Measurements from ENCODE around the gene CD2AP. TPM values are rescaled to one million over a fixed set of nuclear protein-coding genes. Genes with fewer than 3 reads are reported as not detected.

CD2AP gene
- total RNA-seq, 1 experiment from 2014 or later: 20.6 TPM

GRCh38 chr6:47573109-47573508 lies 95.5 kb downstream of the CD2AP start:
- H3K9me3 ChIP-seq (ENCODE audit: low read depth, low read length, poor library complexity, severe bottlenecking): no peaks in the 10 kb centered on the region
- intact Hi-C loops (cut with micrococcal nuclease; ENCODE audit: unreplicated experiment): no loop called here
- BruUV-seq (replicated peaks): no TSS peak
- CTCF ChIA-PET: no interaction called here
- DNase-seq (ENCODE audit: low spot score): no peak
- H3K27me3 ChIP-seq (replicated peaks; ENCODE audit: insufficient read depth, low read depth, low read length, poor library complexity): no peaks in the 10 kb centered on the region
- no peak overlapping the region for H3K4me3 ChIP-seq (ENCODE audit: low read depth, low read length, poor library complexity, severe bottlenecking)
- POLR2A ChIA-PET (ENCODE audit: low non-redundant PET): no interaction called here
- H3K36me3 ChIP-seq (ENCODE audit: insufficient read depth, low read length, poor library complexity, severe bottlenecking): no peaks in the 10 kb centered on the region
- H3K4me1 ChIP-seq (ENCODE audit: insufficient read depth, low read length, poor library complexity, severe bottlenecking): no peaks in the 10 kb centered on the region
- H3K27ac ChIP-seq (ENCODE audit: low read depth, low read length, poor library complexity, severe bottlenecking): no peak overlapping the region
- no peak for TF ChIP-seq EZH2 (IDR thresholded peaks at IDR 0.05; ENCODE audit: borderline replicate concordance, low read depth, low read length, poor library complexity, severe bottlenecking)
- TF ChIP-seq, protein P1, sequence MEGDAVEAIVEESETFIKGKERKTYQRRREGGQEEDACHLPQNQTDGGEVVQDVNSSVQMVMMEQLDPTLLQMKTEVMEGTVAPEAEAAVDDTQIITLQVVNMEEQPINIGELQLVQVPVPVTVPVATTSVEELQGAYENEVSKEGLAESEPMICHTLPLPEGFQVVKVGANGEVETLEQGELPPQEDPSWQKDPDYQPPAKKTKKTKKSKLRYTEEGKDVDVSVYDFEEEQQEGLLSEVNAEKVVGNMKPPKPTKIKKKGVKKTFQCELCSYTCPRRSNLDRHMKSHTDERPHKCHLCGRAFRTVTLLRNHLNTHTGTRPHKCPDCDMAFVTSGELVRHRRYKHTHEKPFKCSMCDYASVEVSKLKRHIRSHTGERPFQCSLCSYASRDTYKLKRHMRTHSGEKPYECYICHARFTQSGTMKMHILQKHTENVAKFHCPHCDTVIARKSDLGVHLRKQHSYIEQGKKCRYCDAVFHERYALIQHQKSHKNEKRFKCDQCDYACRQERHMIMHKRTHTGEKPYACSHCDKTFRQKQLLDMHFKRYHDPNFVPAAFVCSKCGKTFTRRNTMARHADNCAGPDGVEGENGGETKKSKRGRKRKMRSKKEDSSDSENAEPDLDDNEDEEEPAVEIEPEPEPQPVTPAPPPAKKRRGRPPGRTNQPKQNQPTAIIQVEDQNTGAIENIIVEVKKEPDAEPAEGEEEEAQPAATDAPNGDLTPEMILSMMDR (conservative IDR thresholded peaks at IDR 0.05; ENCODE audit: low read depth, low read length): no peak

DNA sequence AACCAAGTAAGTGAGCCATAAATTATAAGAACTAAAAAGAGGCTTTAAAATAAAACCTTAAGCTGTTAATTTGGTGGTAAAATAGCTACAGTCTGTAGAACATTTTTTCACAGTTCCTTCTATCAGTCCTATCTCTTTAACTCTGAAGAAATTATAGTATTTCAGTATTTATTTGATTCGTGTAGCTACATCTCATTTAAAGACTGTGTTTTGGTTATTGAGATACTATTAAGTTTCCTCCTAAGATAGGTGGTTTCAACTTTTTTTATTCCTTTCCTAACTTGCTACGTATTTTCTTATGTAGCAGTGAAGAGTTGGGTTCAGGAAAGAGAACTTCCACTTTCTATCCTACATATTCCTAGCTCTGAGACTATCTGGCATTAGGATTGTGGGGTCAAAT lies 97.2 kb downstream of the CD2AP start:
- ChIA-PET CTCF (no interaction called here), POLR2A (ENCODE audit: low non-redundant PET) (no interaction called here)
- Histone ChIP-seq H3K27me3 (replicated peaks; ENCODE audit: insufficient read depth, low read depth, low read length, poor library complexity) (no peaks in the 10 kb centered on the region), H3K9me3 (ENCODE audit: low read depth, low read length, poor library complexity, severe bottlenecking) (no peaks in the 10 kb centered on the region), H3K27ac (ENCODE audit: low read depth, low read length, poor library complexity, severe bottlenecking) (no peak overlapping the region), H3K36me3 (ENCODE audit: insufficient read depth, low read length, poor library complexity, severe bottlenecking) (no peaks in the 10 kb centered on the region), H3K4me3 (ENCODE audit: low read depth, low read length, poor library complexity, severe bottlenecking) (no peak overlapping the region), H3K4me1 (ENCODE audit: insufficient read depth, low read length, poor library complexity, severe bottlenecking) (no peaks in the 10 kb centered on the region)
- no TSS peak for BruUV-seq (replicated peaks)
- TF ChIP-seq EZH2 (IDR thresholded peaks at IDR 0.05; ENCODE audit: borderline replicate concordance, low read depth, low read length, poor library complexity, severe bottlenecking): no peak
- TF ChIP-seq, protein P1 (conservative IDR thresholded peaks at IDR 0.05; ENCODE audit: low read depth, low read length): no peak
- no peak for DNase-seq (ENCODE audit: low spot score)
- intact Hi-C loops (cut with micrococcal nuclease; ENCODE audit: unreplicated experiment): no loop called here

GRCh38 chr6:47579040-47579439 lies 101.5 kb downstream of the CD2AP start:
- intact Hi-C loops (cut with micrococcal nuclease; ENCODE audit: unreplicated experiment): no loop called here
- Histone ChIP-seq H3K9me3 (ENCODE audit: low read depth, low read length, poor library complexity, severe bottlenecking) (no peaks in the 10 kb centered on the region), H3K27me3 (replicated peaks; ENCODE audit: insufficient read depth, low read depth, low read length, poor library complexity) (no peaks in the 10 kb centered on the region), H3K4me1 (ENCODE audit: insufficient read depth, low read length, poor library complexity, severe bottlenecking) (no peaks in the 10 kb centered on the region), H3K27ac (ENCODE audit: low read depth, low read length, poor library complexity, severe bottlenecking) (no peak overlapping the region), H3K36me3 (ENCODE audit: insufficient read depth, low read length, poor library complexity, severe bottlenecking) (no peaks in the 10 kb centered on the region), H3K4me3 (ENCODE audit: low read depth, low read length, poor library complexity, severe bottlenecking) (no peak overlapping the region)
- CTCF ChIA-PET: no interaction called here
- TF ChIP-seq, protein P1 (conservative IDR thresholded peaks at IDR 0.05; ENCODE audit: low read depth, low read length): no peak
- no peak for TF ChIP-seq EZH2 (IDR thresholded peaks at IDR 0.05; ENCODE audit: borderline replicate concordance, low read depth, low read length, poor library complexity, severe bottlenecking)
- no peak for DNase-seq (ENCODE audit: low spot score)
- BruUV-seq (replicated peaks): no TSS peak
- POLR2A ChIA-PET (ENCODE audit: low non-redundant PET): no interaction called here

Data from A673 (cell line).